ENCODE measurements around the gene RUNDC3A. TPM values are rescaled to one million over a fixed set of nuclear protein-coding genes. Genes with fewer than 3 reads are reported as not detected.

RUNDC3A gene
- total RNA-seq, result 0.56 and 0.64 TPM in 2 replicates

DNA sequence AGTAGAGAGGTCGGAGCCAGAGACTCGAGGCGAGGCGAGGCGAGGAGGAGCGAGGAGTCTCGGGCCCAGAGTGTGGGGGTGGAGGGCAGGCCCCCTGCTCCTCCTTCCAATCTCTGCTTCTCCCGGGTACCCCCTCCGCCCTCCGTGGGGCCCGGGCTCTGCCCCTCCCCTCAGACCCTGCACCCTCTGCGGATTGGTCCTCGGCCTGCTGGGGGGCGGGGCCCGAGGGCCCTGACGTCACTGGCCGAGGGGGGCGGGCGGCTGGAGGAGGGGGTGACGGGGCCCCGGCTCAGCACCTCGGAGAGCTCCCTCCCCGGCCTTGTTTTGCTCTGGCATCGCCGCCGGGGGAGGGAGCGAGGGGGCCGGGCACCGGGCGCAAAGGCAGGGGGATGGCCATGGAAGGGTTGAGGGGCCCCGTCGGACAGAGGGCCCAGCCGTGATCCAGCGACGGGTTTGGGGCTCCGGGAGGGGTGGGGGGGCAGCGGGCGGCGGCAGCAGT is at the start of gene RUNDC3A:
TSS of gene RUNDC3A (plus strand) at position 282 of the 499 bp plus-strand sequence. CDS start 232 bp downstream, outside the sequence.
- intact Hi-C loops (cut with micrococcal nuclease), result loop anchor here (1.0 kb wide), 2 partner anchors 16 to 87 kb away; partner anchors contain the start of gene SLC25A39

DNA sequence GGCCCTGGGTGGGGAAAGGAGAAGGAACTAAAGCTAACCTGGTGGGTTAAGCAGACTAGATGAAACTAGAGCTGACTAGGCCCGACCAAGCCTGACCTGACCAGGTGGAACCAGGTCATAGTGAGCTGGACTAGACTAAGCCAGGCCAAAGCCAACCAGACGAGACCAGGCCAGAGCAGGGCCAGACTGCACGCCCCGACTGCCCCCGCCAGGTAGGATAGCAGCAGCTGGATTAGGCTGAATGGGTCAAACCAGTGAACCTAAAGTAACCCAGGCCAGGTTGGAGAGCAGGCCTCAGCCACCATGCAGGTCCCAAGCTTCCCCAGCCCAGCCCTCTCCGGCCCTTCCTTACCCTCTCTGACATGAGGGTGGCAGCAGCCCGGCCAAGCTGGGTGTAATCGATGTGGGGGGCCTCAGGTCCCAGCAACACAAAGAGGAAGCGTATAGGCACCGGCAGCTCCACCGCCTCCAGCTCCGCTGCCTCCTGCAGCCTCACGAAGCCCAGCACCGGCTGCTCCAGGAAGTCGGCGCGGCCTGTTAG is 49.5 kb upstream of the RUNDC3A start:
- intact Hi-C loops (cut with micrococcal nuclease), result no loop called here

DNA sequence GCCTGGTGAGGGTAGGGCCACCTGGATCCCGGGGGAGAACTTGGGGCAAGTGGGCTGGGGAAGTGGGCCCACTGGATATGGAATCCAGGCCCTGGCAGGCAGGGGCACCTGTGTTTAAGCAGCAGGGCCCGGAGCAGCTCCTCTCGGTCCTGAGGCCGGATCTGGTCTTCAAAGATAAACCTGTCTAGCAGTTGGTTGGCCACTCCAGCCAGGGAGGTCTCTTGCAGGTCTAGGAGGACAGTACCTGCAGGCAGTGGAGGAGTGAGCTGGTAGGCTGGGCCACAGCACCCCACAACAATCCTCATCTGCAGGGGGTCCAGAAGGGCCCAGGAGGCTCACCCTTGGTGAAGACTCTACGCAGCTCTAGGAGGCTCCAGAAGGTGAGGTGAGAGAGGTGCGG is 48.1 kb upstream of the RUNDC3A start:
- intact Hi-C loops (cut with micrococcal nuclease), result no loop called here

GRCh38 chr17:44262654-44263225 is 45.7 kb upstream of the RUNDC3A start:
- intact Hi-C loops (cut with micrococcal nuclease), result no loop called here

GRCh38 chr17:44263345-44263902 is 45.0 kb upstream of the RUNDC3A start:
- intact Hi-C loops (cut with micrococcal nuclease), result no loop called here

GRCh38 chr17:44266402-44267164 is 41.8 kb upstream of the RUNDC3A start:
- intact Hi-C loops (cut with micrococcal nuclease), result no loop called here

- intact Hi-C loops (cut with micrococcal nuclease), result no loop called here
Measured at GRCh38 chr17:44267165-44267455, 41.3 kb upstream of the RUNDC3A start.

GRCh38 chr17:44267818-44268490 is 40.4 kb upstream of the RUNDC3A start, which contains the start of gene SLC4A1:
SLC4A1 (minus strand) TSS chr17:44268135; CDS start chr17:44262866, 5,269 bp downstream.
- intact Hi-C loops (cut with micrococcal nuclease), result no loop called here

- intact Hi-C loops (cut with micrococcal nuclease), result no loop called here
Measured at GRCh38 chr17:44268709-44269534, 39.5 kb upstream of the RUNDC3A start.

GRCh38 chr17:44269535-44270240 is 38.7 kb upstream of the RUNDC3A start:
- intact Hi-C loops (cut with micrococcal nuclease), result no loop called here

GRCh38 chr17:44272321-44272951 is 36.0 kb upstream of the RUNDC3A start:
- intact Hi-C loops (cut with micrococcal nuclease), result no loop called here

- intact Hi-C loops (cut with micrococcal nuclease), result no loop called here
Measured at GRCh38 chr17:44272954-44273353, 35.4 kb upstream of the RUNDC3A start.

GRCh38 chr17:44273607-44274006 is 34.8 kb upstream of the RUNDC3A start:
- intact Hi-C loops (cut with micrococcal nuclease), result no loop called here

GRCh38 chr17:44277976-44278375 is 30.4 kb upstream of the RUNDC3A start:
- intact Hi-C loops (cut with micrococcal nuclease), result no loop called here

DNA sequence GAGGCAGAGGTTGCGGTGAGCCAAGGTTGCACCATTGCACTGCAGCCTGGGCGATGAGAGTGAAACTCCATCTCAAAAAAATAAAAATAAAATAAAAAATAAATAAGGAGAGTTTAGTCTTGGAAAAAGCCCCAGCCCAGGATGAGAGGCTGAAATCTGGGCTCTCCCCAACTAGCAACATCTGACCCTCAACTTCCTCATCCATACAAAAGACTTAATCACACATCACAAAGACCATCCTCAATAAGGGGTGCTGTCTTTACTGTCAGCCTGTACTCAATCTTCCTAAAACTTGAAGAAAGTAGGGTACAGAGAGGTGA is 29.1 kb upstream of the RUNDC3A start:
- intact Hi-C loops (cut with micrococcal nuclease), result no loop called here

DNA sequence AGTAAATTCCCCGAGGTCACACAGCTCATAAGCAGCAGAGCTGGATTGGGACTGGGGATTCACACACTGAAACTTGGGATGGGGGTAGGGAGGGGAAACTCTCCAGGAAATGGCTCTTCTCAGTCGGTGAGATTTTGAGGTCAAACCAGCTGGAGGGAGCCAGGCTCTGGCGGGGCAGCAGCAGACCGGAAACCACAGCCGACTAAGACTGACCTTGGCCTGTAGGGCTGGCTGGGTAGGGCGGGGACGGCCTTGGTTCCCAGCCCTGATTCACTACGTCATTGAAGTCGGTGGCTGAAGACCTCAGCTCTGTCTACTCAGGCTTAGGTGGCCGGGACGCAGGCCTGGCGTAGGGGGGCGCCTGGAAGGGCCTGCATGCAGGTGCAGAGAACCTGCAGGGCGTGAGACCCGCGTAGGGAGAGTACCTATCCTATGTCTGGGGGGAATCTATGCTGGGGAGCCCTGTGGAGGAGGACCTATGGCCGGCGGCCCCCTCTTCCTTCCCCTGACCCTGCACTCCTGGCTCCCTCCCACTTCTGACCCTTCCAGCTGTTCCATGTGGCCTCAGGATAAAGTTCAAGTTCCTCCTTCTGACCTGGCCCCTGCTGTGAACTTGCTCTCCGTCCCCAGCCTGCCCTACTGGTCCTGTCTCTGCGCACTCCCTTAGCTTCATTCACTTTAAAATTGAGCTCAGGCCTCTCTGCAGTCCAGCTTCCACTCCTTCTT is 28.6 kb upstream of the RUNDC3A start:
- intact Hi-C loops (cut with micrococcal nuclease), result no loop called here

GRCh38 chr17:44280392-44280937 is 27.9 kb upstream of the RUNDC3A start:
- intact Hi-C loops (cut with micrococcal nuclease), result no loop called here

- intact Hi-C loops (cut with micrococcal nuclease), result no loop called here
Measured at GRCh38 chr17:44281570-44281969, 26.8 kb upstream of the RUNDC3A start.

GRCh38 chr17:44282264-44282663 is 26.1 kb upstream of the RUNDC3A start:
- intact Hi-C loops (cut with micrococcal nuclease), result no loop called here

All from T-helper 1 cell treated with Interleukin-12 subunit alpha and Interleukin-12 subunit beta and Interleukin-4 antibody, amounts not matched to agents 30 ng/mL and 1 ng/mL, for 36 hours (primary cell).